D721Med (cell line): ENCODE data around the gene USP11.

ENCODE experiments used
- DNase-seq: peaks from one replicate; pipeline ENCODE4 v3.0.0; 2011; ENCODE audit warnings: low spot score; ENCODE audit not compliant: insufficient read length
- FAIRE-seq: peaks from 2 replicates; lab custom pipeline; 2011; peaks lifted over from hg19 to GRCh38; lab: Jason Lieb, UNC
- TF ChIP-seq, protein P1 (sequence below): IDR thresholded peaks from 2 replicates; pipeline ENCODE4 v1.5.1; 2012; ENCODE audit warnings: mild to moderate bottlenecking, control low read depth; ENCODE audit not compliant: insufficient read depth; ENCODE audit errors: missing control alignments

Gene USP11

DNA sequence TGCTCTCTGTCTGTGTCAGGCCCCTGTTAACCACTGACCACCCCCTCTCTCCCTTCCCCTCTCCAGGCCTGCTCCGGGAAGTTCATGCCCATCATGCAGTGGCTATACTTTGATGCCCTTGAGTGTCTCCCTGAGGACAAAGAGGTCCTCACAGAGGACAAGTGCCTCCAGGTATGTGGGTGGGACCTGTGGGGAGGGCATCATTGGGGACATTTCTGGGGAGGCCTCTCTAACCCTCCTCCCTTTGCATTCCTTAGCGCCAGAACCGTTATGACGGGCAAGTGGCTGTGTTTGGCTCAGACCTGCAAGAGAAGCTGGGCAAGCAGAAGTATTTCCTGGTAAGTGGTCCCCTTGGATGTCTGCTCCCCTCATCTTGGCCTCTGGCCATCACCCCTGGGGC, 29.9 kb upstream of the USP11 start:
- TF ChIP-seq, protein P1, sequence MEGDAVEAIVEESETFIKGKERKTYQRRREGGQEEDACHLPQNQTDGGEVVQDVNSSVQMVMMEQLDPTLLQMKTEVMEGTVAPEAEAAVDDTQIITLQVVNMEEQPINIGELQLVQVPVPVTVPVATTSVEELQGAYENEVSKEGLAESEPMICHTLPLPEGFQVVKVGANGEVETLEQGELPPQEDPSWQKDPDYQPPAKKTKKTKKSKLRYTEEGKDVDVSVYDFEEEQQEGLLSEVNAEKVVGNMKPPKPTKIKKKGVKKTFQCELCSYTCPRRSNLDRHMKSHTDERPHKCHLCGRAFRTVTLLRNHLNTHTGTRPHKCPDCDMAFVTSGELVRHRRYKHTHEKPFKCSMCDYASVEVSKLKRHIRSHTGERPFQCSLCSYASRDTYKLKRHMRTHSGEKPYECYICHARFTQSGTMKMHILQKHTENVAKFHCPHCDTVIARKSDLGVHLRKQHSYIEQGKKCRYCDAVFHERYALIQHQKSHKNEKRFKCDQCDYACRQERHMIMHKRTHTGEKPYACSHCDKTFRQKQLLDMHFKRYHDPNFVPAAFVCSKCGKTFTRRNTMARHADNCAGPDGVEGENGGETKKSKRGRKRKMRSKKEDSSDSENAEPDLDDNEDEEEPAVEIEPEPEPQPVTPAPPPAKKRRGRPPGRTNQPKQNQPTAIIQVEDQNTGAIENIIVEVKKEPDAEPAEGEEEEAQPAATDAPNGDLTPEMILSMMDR = no peak
- FAIRE-seq (no peak), DNase-seq (no peak)

DNA sequence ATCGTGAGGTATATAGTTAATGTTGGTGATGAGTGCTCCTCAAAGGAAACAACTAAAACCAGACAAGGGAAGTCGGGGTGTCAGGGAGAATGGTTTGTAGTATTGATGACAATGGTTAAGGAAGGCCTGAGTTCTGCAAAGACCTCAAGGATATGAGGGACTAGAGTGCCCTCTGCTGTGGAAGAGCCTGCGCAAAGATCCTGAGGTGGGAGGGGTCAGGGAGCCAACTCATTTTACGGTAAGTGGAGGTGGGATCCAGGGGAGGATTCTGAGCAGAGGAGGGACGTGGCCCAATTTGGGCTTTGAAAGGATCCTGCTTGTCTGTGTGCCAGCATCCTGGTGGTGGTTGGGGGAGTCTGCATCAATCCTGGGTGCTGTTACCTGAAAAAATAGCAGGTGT, 27.8 kb upstream of the USP11 start:
- FAIRE-seq (no peak), DNase-seq (no peak)
- TF ChIP-seq, protein P1 = no peak

DNA sequence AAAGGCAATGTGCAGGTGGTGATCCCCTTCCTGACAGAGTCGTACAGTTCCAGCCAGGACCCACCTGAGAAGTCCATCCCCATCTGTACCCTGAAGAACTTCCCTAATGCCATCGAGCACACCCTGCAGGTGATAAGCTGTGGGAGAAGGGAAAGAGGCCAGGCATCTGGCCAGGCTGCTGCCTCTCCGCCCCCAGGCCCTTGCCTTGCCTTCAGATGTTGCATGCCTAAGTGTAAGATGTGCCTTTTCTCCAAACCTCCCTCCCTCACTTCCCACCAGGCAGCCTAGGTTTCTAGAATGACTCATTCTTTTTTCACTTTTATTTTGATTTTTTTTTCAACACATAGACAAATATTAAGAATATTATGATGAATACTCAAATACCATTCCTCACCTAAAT, 26.5 kb upstream of the USP11 start:
- no peak for FAIRE-seq
- TF ChIP-seq, protein P1 = no peak
- no peak for DNase-seq

DNA sequence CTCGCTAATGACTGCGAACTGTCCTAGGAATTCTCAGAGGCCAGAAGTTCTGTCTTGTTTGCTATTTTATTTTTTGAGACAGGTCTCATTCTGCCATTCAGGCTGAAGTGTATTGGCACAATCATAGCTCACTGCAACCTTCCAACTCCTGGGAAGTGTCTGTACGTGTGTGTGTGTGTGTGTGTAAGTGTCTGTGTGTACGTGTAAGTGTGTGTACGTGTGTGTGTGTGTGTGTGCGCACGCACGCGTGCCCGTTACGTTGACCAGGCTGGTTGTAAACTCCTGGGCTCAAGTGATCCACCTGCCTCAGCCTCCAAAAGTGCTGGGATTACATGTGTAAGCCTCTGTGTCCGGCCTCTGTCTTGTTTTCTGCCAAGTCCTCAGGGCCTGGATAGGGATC, 24.7 kb upstream of the USP11 start:
- DNase-seq = no peak
- TF ChIP-seq, protein P1 = no peak
- FAIRE-seq = no peak

DNA sequence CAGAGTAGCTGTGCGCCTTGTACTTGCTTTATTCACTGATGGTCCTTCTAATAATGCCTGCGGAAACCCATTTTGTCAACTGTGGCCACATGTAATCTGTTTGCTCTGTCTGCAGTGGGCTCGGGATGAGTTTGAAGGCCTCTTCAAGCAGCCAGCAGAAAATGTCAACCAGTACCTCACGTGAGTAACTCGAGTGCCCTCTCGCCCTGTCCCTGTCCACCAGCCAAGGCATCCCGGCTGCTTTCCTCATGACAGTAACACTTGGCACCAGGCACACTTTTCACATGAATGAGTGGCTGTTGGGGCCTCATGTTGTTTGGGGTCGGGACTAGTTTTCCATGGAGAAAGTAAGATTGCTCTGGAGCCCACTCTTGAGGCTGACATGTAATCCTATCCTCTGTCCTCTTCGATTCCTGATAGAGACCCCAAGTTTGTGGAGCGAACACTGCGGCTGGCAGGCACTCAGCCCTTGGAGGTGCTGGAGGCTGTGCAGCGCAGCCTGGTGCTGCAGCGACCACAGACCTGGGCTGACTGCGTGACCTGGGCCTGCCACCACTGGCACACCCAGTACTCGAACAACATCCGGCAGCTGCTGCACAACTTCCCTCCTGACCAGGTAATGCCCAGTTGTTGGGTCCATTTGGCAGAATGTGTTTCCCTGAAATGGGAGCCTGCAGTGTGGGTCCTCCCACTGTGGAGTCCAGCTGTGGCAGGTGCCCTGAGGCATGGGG, 23.1 kb upstream of the USP11 start:
- DNase-seq (no peak), FAIRE-seq (no peak)
- TF ChIP-seq, protein P1 = no peak

DNA sequence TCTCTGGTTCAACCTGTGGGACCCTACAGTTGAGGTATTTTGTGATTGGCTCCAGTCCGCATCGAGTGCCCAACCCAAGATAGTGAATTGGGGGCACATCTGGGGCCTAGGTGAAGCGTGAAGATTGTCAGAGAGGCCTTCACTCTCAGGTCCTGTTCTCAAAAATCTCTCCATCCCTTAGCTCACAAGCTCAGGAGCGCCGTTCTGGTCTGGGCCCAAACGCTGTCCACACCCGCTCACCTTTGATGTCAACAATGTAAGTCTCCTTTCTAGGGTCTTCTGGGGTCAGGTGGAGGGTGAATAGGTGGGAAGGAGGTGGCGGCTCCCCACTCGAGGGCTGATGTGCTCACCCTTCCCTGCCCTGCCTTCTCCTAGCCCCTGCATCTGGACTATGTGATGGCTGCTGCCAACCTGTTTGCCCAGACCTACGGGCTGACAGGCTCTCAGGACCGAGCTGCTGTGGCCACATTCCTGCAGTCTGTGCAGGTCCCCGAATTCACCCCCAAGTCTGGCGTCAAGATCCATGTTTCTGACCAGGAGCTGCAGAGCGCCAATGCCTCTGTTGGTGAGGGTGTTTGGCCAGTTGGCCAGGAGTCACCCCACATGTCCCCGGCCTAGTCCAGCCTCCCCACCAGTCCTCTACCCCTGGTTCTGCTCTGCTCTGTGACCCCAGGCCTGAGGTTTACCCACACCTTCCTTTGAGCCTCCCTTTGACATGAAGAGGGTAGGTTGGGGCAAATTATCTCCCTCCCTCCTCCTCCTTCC, 22.0 kb upstream of the USP11 start:
- no peak for DNase-seq
- TF ChIP-seq, protein P1 = no peak
- no peak for FAIRE-seq
